OCI-LY7 (cell line): ENCODE measurements around the gene SDC3. TPM values are rescaled to one million over a fixed set of nuclear protein-coding genes. Genes with fewer than 3 reads are reported as not detected.

ENCODE experiments used
- BruUV-seq: library from RNA; stranded (reverse); fragments of 400-500 nt; replicated peaks from 2 replicates; lab custom pipeline; 2021; lab: Mats Ljungman, UMichigan
- CTCF ChIA-PET: fragments of 300-600 bp; sonication (Branson Sonifier 250); formaldehyde crosslinking; loops from one replicate; lab custom pipeline; 2022; ENCODE audit warnings: antibody characterized with exemption; ENCODE audit not compliant: unreplicated experiment; lab: Charles Lee
- POLR2A ChIA-PET: fragments of 300-600 bp; sonication (Branson Sonifier 250); formaldehyde crosslinking; loops from one replicate; lab custom pipeline; 2022; ENCODE audit warnings: antibody characterized with exemption; lab: Charles Lee
- DNase-seq: peaks from one replicate; pipeline ENCODE4 v3.0.0-alpha.2; 2015; ENCODE audit warnings: low spot score
- H2AFZ ChIP-seq: fragments of 200-600 bp; sonication (generic), shearing (Covaris generic); 2 replicates; pipeline ENCODE4 v1.6.1; 2014; ENCODE audit warnings: mild to moderate bottlenecking, antibody characterized with exemption, low read length, moderate library complexity
- H3K27ac ChIP-seq: fragments of 200-600 bp; sonication (generic); 2 replicates; pipeline ENCODE4 v1.5.1; 2014; ENCODE audit warnings: mixed run types, low read depth, mild to moderate bottlenecking, moderate library complexity, low read length, inconsistent platforms; ENCODE audit not compliant: poor library complexity, severe bottlenecking
- H3K36me3 ChIP-seq: fragments of 200-600 bp; sonication (generic); 2 replicates; pipeline ENCODE4 v1.6.1; 2014; ENCODE audit warnings: mild to moderate bottlenecking, antibody characterized with exemption, low read length, moderate library complexity, mixed read lengths; ENCODE audit not compliant: insufficient read depth
- H3K4me1 ChIP-seq: fragments of 200-600 bp; sonication (generic); 2 replicates; pipeline ENCODE4 v1.5.1; 2014; ENCODE audit warnings: mild to moderate bottlenecking, low read length; ENCODE audit not compliant: insufficient read depth, poor library complexity, severe bottlenecking
- H3K4me2 ChIP-seq: fragments of 200-600 bp; sonication (generic); 2 replicates; pipeline ENCODE4 v1.6.1; 2014; ENCODE audit warnings: mild to moderate bottlenecking, low read length
- H3K4me3 ChIP-seq: fragments of 200-600 bp; sonication (generic); 2 replicates; pipeline ENCODE4 v1.5.1; 2014; ENCODE audit warnings: mild to moderate bottlenecking, low read depth, low read length; ENCODE audit not compliant: poor library complexity, severe bottlenecking
- H3K79me2 ChIP-seq: fragments of 200-600 bp; sonication (generic); 2 replicates; pipeline ENCODE4 v1.6.1; 2016; ENCODE audit warnings: low read depth, mild to moderate bottlenecking, low read length, moderate library complexity, mixed read lengths; ENCODE audit not compliant: insufficient read depth
- H3K9me2 ChIP-seq: fragments of 200-600 bp; sonication (generic); 2 replicates; pipeline ENCODE4 v1.6.1; 2016; ENCODE audit warnings: mild to moderate bottlenecking, low read length, mixed read lengths; ENCODE audit not compliant: insufficient read depth
- H3K9me3 ChIP-seq: fragments of 200-600 bp; sonication (generic); 2 replicates; pipeline ENCODE4 v1.6.1; 2014; ENCODE audit warnings: mild to moderate bottlenecking, mixed run types, low read length, mixed read lengths
- H4K20me1 ChIP-seq: fragments of 200-600 bp; sonication (generic); 2 replicates; pipeline ENCODE4 v1.6.1; 2014; ENCODE audit warnings: mild to moderate bottlenecking, antibody characterized with exemption, low read length, moderate library complexity, mixed read lengths; ENCODE audit not compliant: insufficient read depth
- CTCF ChIP-seq: fragments of 200-600 bp; sonication (generic); conservative IDR thresholded peaks from 2 replicates; pipeline ENCODE4 v1.5.1; 2014; ENCODE audit warnings: mild to moderate bottlenecking, antibody characterized with exemption, low read length, moderate library complexity, mixed read lengths
- EZH2phosphoT487 ChIP-seq: fragments of 200-600 bp; sonication (generic); IDR thresholded peaks from 2 replicates; pipeline ENCODE4 v1.6.1; 2018; ENCODE audit warnings: low read depth, borderline replicate concordance, mild to moderate bottlenecking, mixed run types, antibody characterized with exemption, low read length, moderate library complexity, mixed read lengths
- intact Hi-C: fragments of 100-400 bp; cut with micrococcal nuclease; formaldehyde crosslinking; loops from one replicate; pipeline ENCODE4 v1.10.0; 2022; ENCODE audit not compliant: unreplicated experiment
- total RNA-seq, 2 experiments: library from RNA; depleted of rRNA in 1 of 2; stranded (reverse); fragments of >200 nt in 1 of 2; shearing (Covaris generic) in 1 of 2; gene quantifications; 2 replicates each; pipeline ENCODE4 v1.2.3, GENCODE V29; 2014 to 2022

The SDC3 gene
- total RNA-seq, 2 experiments from 2014 or later: not detected

DNA sequence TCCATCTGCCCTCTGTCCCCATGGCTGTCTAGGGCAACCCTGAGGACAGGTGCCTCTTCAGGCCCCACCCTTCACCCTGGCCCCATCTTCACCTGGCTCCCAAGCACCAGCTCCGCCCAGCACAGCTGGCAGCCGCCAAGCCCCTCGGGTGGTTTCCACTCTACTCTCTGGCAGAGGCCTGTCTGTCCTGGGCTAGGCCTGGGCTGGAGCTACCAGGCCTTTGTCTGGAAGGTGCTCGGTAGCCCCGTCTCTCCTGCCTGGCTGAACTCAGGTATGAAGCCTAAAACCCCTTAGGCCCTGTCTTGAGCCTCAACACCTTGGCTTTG lies 17.4 kb downstream of the SDC3 start:
- BruUV-seq: no TSS peak
- Histone ChIP-seq H3K36me3 (no peaks in the 10 kb centered on the region), H3K4me2 (no peak overlapping the region), H3K4me3 (no peak overlapping the region), H3K9me3 (no peaks in the 10 kb centered on the region), H4K20me1 (no peaks in the 10 kb centered on the region), H3K27ac (no peak overlapping the region), H2AFZ (no peak overlapping the region), H3K9me2 (no peaks in the 10 kb centered on the region), H3K4me1 (no peaks in the 10 kb centered on the region), H3K79me2 (no peaks in the 10 kb centered on the region)
- POLR2A ChIA-PET: interaction anchor here (0.7 kb wide), 1 partner anchor 1144 kb away, joined by 3 read pairs; no protein-coding TSS in a partner anchor
- no peak for TF ChIP-seq EZH2phosphoT487
- no peak for TF ChIP-seq CTCF
- CTCF ChIA-PET: no interaction called here
- no peak for DNase-seq
- intact Hi-C loops: no loop called here

- ChIA-PET CTCF (no interaction called here), POLR2A (interaction anchor here (0.5 kb wide), 1 partner anchor 426 kb away, joined by 5 read pairs; no protein-coding TSS in a partner anchor)
- TF ChIP-seq CTCF (no peak), EZH2phosphoT487 (no peak)
- Histone ChIP-seq H3K27ac (no peak overlapping the region), H3K79me2 (no peaks in the 10 kb centered on the region), H3K9me3 (no peaks in the 10 kb centered on the region), H3K4me1 (no peaks in the 10 kb centered on the region), H2AFZ (no peak overlapping the region), H3K4me2 (no peak overlapping the region), H3K4me3 (no peak overlapping the region), H3K9me2 (no peaks in the 10 kb centered on the region), H4K20me1 (no peaks in the 10 kb centered on the region), H3K36me3 (no peaks in the 10 kb centered on the region)
- intact Hi-C loops: no loop called here
- DNase-seq: no peak
- no TSS peak for BruUV-seq
These were observed 17.9 kb downstream of the SDC3 start for GRCh38 chr1:30890502-30891226.

DNA sequence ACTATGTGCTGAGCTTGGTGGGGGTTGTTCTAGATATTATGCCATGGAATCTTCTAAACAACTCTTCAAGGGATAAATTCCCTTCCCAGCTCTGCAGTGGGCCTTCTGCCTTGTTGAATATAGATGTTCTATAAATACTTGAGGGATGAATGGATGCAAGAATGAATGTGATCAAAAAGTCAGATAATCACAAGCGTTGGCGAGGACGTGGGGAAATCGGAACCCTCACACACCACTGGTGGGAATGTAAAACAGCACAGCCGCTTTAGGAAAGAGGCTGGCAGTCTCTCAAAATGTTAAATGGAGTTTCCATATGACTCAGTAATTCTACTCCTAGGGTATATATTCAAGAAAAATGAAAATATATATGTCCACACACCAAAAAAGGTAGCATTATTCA lies 19.0 kb downstream of the SDC3 start:
- Histone ChIP-seq H3K36me3 (no peaks in the 10 kb centered on the region), H3K4me1 (no peaks in the 10 kb centered on the region), H2AFZ (no peak overlapping the region), H3K27ac (no peak overlapping the region), H3K9me3 (no peaks in the 10 kb centered on the region), H3K4me3 (no peak overlapping the region), H3K79me2 (no peaks in the 10 kb centered on the region), H3K4me2 (no peak overlapping the region), H4K20me1 (no peaks in the 10 kb centered on the region), H3K9me2 (no peaks in the 10 kb centered on the region)
- BruUV-seq: no TSS peak
- POLR2A ChIA-PET: no interaction called here
- no peak for TF ChIP-seq CTCF
- no peak for TF ChIP-seq EZH2phosphoT487
- intact Hi-C loops: no loop called here
- CTCF ChIA-PET: no interaction called here
- DNase-seq: no peak
